ENCODE data around the gene TMEM147. TPM values are rescaled to one million over a fixed set of nuclear protein-coding genes. Genes with fewer than 3 reads are reported as not detected.

TMEM147 gene
- total and polyA plus RNA-seq, 10 of the 15 experiments (the other 5 are each of a cell fraction or from before 2014, with no cell fraction given): 53.4 to 145 (median 79.3) TPM

- intact Hi-C loops (cut with micrococcal nuclease; ENCODE audit: unreplicated experiment) (no loop called here), in situ Hi-C loops (cut with MboI) (no loop called here)
- H3K4me2 ChIP-seq (ENCODE audit: control insufficient read depth, insufficient read depth): peak overlapping the region; percentile 91
- no peaks in the 10 kb centered on the region; a peak in 1 of 4 replicates for H3K27me3 ChIP-seq (replicated peaks in 1 of 2; ENCODE audit: control insufficient read depth in 2 of 2, insufficient read depth in 2 of 2, low read length in 1 of 2)
- H3K4me1 ChIP-seq (ENCODE audit: control insufficient read depth, insufficient read depth, low read length): peaks cover 8% of the 10 kb centered on the region
- WGBS (ENCODE audit: insufficient coverage, insufficient replicate concordance, low lambda C conversion rate, missing lambda C conversion rate): 15% methylated on average over 12 of the region's 12 CpGs
- BruUV-seq (replicated peaks): no TSS peak
- peak; percentile 85 for ATAC-seq
- no peak overlapping the region; the same call in 1 of the 2 replicates for H2AFZ ChIP-seq (ENCODE audit: control insufficient read depth, low read depth, low read length)
- H3K79me2 ChIP-seq (ENCODE audit: control insufficient read depth, insufficient read depth, low read length): no peaks in the 10 kb centered on the region
- no peaks in the 10 kb centered on the region for H3K9me3 ChIP-seq (replicated peaks; ENCODE audit: control insufficient read depth, insufficient read depth, low read length)
- peak overlapping the region; percentile 74; the same call in 1 of the 2 replicates for H3K4me3 ChIP-seq
- H3K36me3 ChIP-seq (ENCODE audit: control insufficient read depth in 2 of 2, insufficient read depth in 2 of 2, low read length in 1 of 2): no peaks in the 10 kb centered on the region
- H3K27ac ChIP-seq (ENCODE audit: control insufficient read depth, insufficient read depth): peak overlapping the region; percentile 52
- POLR2A ChIA-PET: interaction anchor here (0.6 to 3.5 kb wide), 15 partner anchors 14 to 239 kb away, joined by 3 to 14 read pairs (median 3); partner anchors contain the start of genes CD22, COX6B1, FFAR1 and HAUS5
- FAIRE-seq: peak; percentile 88
- H4K20me1 ChIP-seq (ENCODE audit: control insufficient read depth, insufficient read depth): no peaks in the 10 kb centered on the region
- peak overlapping the region; percentile 62; the same call in 1 of the 2 replicates for H3K9ac ChIP-seq (ENCODE audit: control insufficient read depth, insufficient read depth, low read length)
- CTCF ChIA-PET: interaction anchor here (0.7 to 6.3 kb wide), 29 partner anchors 8 to 239 kb away, joined by 3 to 87 read pairs (median 4); partner anchors contain the start of gene COX6B1
- SMC1A ChIA-PET (ENCODE audit: uncharacterized antibody, unreplicated experiment): interaction anchor here (0.9 to 5.7 kb wide), 17 partner anchors 12 to 213 kb away, joined by 3 to 35 read pairs (median 6); partner anchors contain the start of genes FFAR1 and FFAR3
- RAD21 ChIA-PET (ENCODE audit: unreplicated experiment): interaction anchor here (0.6 to 4.8 kb wide), 20 partner anchors 14 to 366 kb away, joined by 3 to 24 read pairs (median 4); partner anchors contain the start of genes FXYD7, HAUS5 and KRTDAP
- peak; percentile 40 for DNase-seq (ENCODE audit: low read depth, low spot score)
- TF ChIP-seq ZBTB4 (CRISPR knock-in tag; IDR thresholded peaks at IDR 0.05) (no peak), RAD51 (IDR thresholded peaks at IDR 0.05) (peak; percentile 90), MLLT1 (IDR thresholded peaks at IDR 0.05) (peak; percentile 68; the same call in 1 of the 2 replicates), USF2 (IDR thresholded peaks at IDR 0.05; ENCODE audit: borderline replicate concordance, low read depth, low read length) (peak; percentile 51), POLR2AphosphoS5 (IDR thresholded peaks at IDR 0.05; ENCODE audit: low read length) (no peak; the same call in none of the 2 replicates), ZBTB33 (IDR thresholded peaks at IDR 0.05) (no peak), MXI1 (IDR thresholded peaks at IDR 0.05; ENCODE audit: low read depth, low read length) (peak; percentile 80; the same call in 1 of the 2 replicates), ZNF24 (IDR thresholded peaks at IDR 0.05) (no peak), NBN (IDR thresholded peaks at IDR 0.05) (peak; percentile 7; the same call in 1 of the 2 replicates), BCL11A (IDR thresholded peaks at IDR 0.05; ENCODE audit: low read depth, low read length) (no peak), USF1 (IDR thresholded peaks at IDR 0.05; ENCODE audit: borderline replicate concordance, extremely low read length, insufficient read depth, low read depth, low read length) (peak; percentile 59), SMAD5 (IDR thresholded peaks at IDR 0.05; ENCODE audit: low read depth) (0 out of 2 replicates have a peak, but pooled peaks have one; percentile 38), CEBPB (IDR thresholded peaks at IDR 0.05; ENCODE audit: borderline replicate concordance in 1 of 2, low read depth in 2 of 2, low read length in 2 of 2) (no peak)
Observed at GRCh38 chr19:35509018-35509652, 36.3 kb upstream of the TMEM147 start.

All from GM12878 (cell line).